NCI-H2107 (cell line): ENCODE results near the gene NTMT1.

Experiments
- DNase-seq: peaks from one replicate; lab custom pipeline; 2025; lab: John Stamatoyannopoulos, UW

The NTMT1 gene

DNA sequence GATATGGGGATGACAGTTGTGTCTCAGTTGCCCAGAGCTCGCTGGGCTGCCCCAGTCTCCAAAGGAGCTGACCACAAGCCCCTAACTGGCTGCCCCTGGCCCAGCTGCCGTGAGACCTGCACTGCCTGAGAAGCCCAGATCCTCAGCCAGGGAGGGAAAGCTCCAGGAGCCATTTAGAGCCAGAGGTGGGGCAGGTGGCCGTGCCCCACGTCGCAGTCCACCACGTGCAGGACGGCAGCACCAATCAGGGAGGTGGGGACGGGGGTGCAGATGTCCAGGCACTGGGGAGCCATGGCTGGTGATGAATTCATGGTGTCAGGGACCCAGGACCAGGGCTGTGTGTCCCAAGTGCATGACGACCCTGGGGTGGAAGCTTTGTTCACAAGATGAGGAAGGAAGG is 52.9 kb downstream of the NTMT1 start:
- no peak for DNase-seq

DNA sequence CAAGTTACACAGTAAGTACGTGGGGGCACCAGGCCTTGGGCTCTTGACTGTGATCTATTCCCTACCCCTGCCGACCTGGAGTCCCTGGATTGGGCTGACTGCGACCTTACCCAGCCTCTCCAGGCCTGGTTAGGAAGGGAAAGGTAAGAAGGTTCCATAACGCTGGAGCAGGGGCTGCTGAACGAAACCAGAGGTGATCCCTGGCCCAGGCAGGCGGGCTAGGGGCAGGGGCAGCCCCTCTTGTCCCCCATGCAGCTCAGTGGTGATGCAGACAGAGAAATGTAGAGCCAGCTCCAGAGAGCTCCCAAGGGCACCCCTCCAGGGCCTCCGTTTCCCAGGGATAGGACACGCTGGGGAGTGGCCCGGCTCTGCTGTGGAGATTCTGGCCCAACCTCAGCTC is 53.6 kb downstream of the NTMT1 start:
- no peak for DNase-seq

DNA sequence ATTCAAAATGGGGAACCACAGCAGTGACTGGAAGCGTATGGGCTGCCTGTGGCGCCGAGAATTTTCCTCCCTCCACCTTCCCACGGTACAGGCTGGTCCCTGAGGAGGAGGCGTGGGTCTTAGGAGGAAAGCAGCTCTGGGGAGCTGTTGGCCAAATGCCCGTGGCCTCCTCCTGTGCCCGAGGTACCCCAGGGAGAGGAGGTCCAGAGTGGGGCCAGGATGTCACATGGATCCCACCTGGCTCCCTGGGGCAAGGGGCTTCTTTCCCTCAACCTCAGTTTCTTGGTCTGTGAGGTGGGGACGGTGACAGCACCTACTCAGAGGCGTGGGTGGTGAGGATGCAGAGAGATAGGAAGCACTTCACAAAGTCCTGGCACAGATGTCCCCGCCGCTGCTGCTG is 56.0 kb downstream of the NTMT1 start:
- DNase-seq, result no peak

DNA sequence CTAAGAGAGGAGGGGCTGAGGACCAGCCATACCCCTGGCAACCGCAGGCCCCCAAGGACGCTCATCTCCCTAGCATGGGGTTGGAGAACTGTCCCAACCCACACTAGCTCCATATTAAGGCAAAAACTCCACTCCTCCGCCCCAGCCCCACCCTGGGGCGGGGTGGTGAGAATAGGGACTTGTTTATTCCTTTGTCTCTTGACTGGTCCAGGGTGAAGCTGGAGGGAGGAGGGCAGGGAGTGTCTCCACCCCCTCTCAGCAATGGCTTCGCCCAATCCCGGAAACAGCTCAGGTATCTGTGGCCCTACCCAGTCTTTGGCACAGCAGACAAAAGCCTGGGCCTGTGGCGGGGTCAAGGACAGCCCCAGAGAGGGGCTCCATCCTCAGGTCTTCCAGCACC is 56.4 kb downstream of the NTMT1 start:
- no peak for DNase-seq

DNA sequence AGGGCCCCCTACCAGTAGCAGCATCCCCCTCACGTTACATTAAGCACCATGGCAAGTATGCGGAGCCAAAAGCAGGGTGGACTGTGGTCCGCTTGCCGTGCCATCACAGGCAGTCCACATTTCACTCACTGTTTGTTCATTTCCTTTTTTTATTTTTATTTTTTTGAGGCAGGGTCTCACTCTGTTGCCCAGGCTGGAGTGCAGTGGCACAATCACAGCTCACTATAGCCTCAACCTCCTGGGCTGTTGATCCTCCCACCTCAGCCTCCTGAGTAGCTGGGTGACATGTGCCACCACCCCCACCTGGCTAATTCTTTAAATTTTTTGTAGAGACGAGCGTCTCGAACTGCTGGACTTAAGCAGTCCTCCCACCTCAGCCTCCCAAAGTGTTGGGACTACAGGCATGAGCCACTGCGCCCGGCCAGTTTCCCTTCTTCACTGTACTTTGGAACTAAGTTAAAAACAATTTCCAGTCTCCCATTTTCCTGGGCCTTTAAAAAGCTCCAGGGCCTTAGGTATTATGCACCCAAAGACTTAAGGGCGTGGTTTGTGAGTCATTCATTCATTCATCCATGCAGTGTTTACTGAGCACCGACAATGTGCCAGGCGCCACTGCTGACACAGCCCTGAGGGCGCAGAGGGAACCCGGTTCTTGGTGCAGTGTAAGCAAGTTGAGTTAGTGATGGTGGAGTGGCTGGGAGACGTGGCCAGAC is 59.4 kb downstream of the NTMT1 start:
- no peak for DNase-seq
